Ovary (tissue), 9 donors: ENCODE results near the gene KIF9. TPM values are rescaled to one million over a fixed set of nuclear protein-coding genes. Genes with fewer than 3 reads are reported as not detected.
"Not testable (repeated sequence)": the region's sequence is repeated elsewhere in the genome, so short reads cannot be mapped to it uniquely, and the experiment has no call there.

Experiments used
- DNase-seq, 5 donors: peaks; one replicate each; pipeline ENCODE4 v3.0.0-alpha.2; 2019 to 2020
- H3K27ac ChIP-seq, 2 donors: fragments of 200-600 bp; one replicate each; pipeline versions ENCODE4 v1.5.1 to v1.8.0; 2019 to 2022
- H3K27me3 ChIP-seq: fragments of 200-600 bp; one replicate; pipeline ENCODE4 v1.8.0; 2022
- H3K36me3 ChIP-seq: fragments of 200-600 bp; sonication (generic); one replicate; pipeline ENCODE4 v1.5.1; 2019
- H3K4me1 ChIP-seq: one replicate; pipeline ENCODE4 v1.8.1; 2013; ENCODE audit warnings: mild to moderate bottlenecking, moderate library complexity; ENCODE audit not compliant: insufficient read depth
- H3K4me3 ChIP-seq: fragments of 200-600 bp; sonication (generic); one replicate; pipeline ENCODE4 v1.5.1; 2017
- H3K9me3 ChIP-seq, 2 donors: fragments of 200-600 bp in 1 of 2; sonication (generic) in 1 of 2; one replicate each; pipeline versions ENCODE4 v1.5.1 to v1.8.1; 2013 to 2019; ENCODE audit warnings: mild to moderate bottlenecking in 1 of 2, moderate library complexity in 1 of 2
- CTCF ChIP-seq, 3 donors: fragments of 450-650 bp in 2 of 3; fragments of 200-600 bp in 1 of 3; IDR thresholded peaks; one replicate each; pipeline versions ENCODE4 v1.5.1 to v1.8.0; 2016 to 2022; ENCODE audit warnings: antibody characterized with exemption in 3 of 3, mild to moderate bottlenecking in 1 of 3
- EP300 ChIP-seq: sonication (generic); formaldehyde crosslinking; IDR thresholded peaks from one replicate; pipeline ENCODE4 v1.6.1; 2017; ENCODE audit warnings: antibody characterized with exemption
- POLR2A ChIP-seq: fragments of 450-650 bp; IDR thresholded peaks from one replicate; pipeline ENCODE4 v1.6.1; 2017; ENCODE audit warnings: antibody characterized with exemption, mild to moderate bottlenecking, moderate library complexity
- WGBS, 3 donors: extraction: QIAGEN DNeasy Blood & Tissue Kit in 1 of 3; methylation state at CpG; one replicate each; pipeline versions ENCODE4 v1.1.5 to v1.1.7; 2013 to 2017; 5-methylcytosine and 5-hydroxymethylcytosine counted together
- intact Hi-C, 4 donors: fragments of 100-400 bp; cut with DNase I; formaldehyde crosslinking; loops; one replicate each; pipeline versions ENCODE4 v1.11.0 to v1.15.1; 2022 to 2023
- polyA plus RNA-seq, 2 donors: library from polyadenylated mRNA; stranded (reverse); fragments of 200-250 nt in 1 of 2; fragments of 350-450 nt in 1 of 2; fragmentation: Illumina TruSeq in 1 of 2; extraction: RNeasy Lipid Tissue Mini Kit (QIAGEN cat#74804) in 1 of 2; gene quantifications; one replicate each; pipeline ENCODE4 v1.2.3, GENCODE V29; 2013 to 2014
- total RNA-seq, 7 donors: library from RNA; depleted of rRNA in 2 of 7; stranded (reverse); fragments of >200 nt in 2 of 7; fragmentation: NEBNext Ultra II Directional in 3 of 7; extraction: Animal tissue kit (Norgen Biotek cat#: 25700) in 3 of 7; gene quantifications; one replicate each; pipeline versions ENCODE4 v1.1.0 to v1.2.4, GENCODE V29; 2016 to 2023
- donor health status: DM: no; HTN: no; CAD: no; lungs with moderate emphysema.
- donor health status: DM: no; HTN: no; CAD: no.
- donor health status: Bipolar disorder and iron deficiency.
- donor health status: DM: yes; HTN: yes; CAD: no.
- donor health status: DM: no; HTN: no; CAD: no.
- donor health status: DM: yes; HTN: yes; CAD: no.

The KIF9 gene
- total and polyA plus RNA-seq, 9 donors, result 2.5 to 29.4 (median 4.8) TPM

GRCh38 chr3:47251689-47252088 is 30.9 kb downstream of the KIF9 start:
- no peaks in the 10 kb centered on the region for H3K9me3 ChIP-seq
- no peak overlapping the region for H3K4me3 ChIP-seq
- H3K27me3 ChIP-seq, result no peaks in the 10 kb centered on the region
- 42 to 66% (median 48%) methylated on average over 5 of the region's 5 CpGs for WGBS, 3 donors
- DNase-seq, result no peak
- intact Hi-C loops, result no loop called here
- no peak for TF ChIP-seq POLR2A
- no peak for TF ChIP-seq EP300
- no peak for TF ChIP-seq CTCF (IDR thresholded peaks at IDR 0.05)
- H3K27ac ChIP-seq, result no peak overlapping the region
- H3K36me3 ChIP-seq, result no peaks in the 10 kb centered on the region
- H3K4me1 ChIP-seq, result no peaks in the 10 kb centered on the region

- intact Hi-C loops, H3K27me3 ChIP-seq, H3K9me3 ChIP-seq, H3K4me1 ChIP-seq, H3K36me3 ChIP-seq, H3K4me3 ChIP-seq, H3K27ac ChIP-seq: not testable (repeated sequence)
- peak in 1 of 5 donors; percentile 9 for DNase-seq
- 52 to 63% (median 62%) methylated on average over 3 of the region's 3 CpGs for WGBS, 3 donors
Measured at GRCh38 chr3:47251085-47251484, 31.5 kb downstream of the KIF9 start.

GRCh38 chr3:47250309-47251060 is 32.1 kb downstream of the KIF9 start:
- Histone ChIP-seq H3K36me3 (no peaks in the 10 kb centered on the region), H3K27me3 (no peaks in the 10 kb centered on the region), H3K4me1 (no peaks in the 10 kb centered on the region), H3K4me3 (no peak overlapping the region), H3K9me3 (no peaks in the 10 kb centered on the region), H3K27ac (no peak overlapping the region)
- peak in 1 of 5 donors; percentile 17 for DNase-seq
- intact Hi-C loops, result no loop called here
- TF ChIP-seq POLR2A (no peak), EP300 (no peak), CTCF (IDR thresholded peaks at IDR 0.05) (no peak)
- WGBS, 3 donors, result 83 to 85% (median 84%) methylated on average over 7 of the region's 7 CpGs

- Histone ChIP-seq H3K27me3 (no peaks in the 10 kb centered on the region), H3K36me3 (no peaks in the 10 kb centered on the region), H3K4me3 (no peak overlapping the region), H3K27ac (no peak overlapping the region), H3K4me1 (no peaks in the 10 kb centered on the region), H3K9me3 (no peaks in the 10 kb centered on the region)
- peak in 1 of 5 donors; percentile 21 for DNase-seq
- TF ChIP-seq EP300 (no peak), CTCF (IDR thresholded peaks at IDR 0.05) (no peak), POLR2A (no peak)
- intact Hi-C loops, result no loop called here
- 80 to 86% (median 85%) methylated on average over 14 of the region's 14 CpGs for WGBS, 3 donors
Measured at GRCh38 chr3:47247131-47248064, 35.2 kb downstream of the KIF9 start.
